HS-27A (cell line): Measurements from ENCODE around the gene LCORL.
A peak's percentile ranks its signal among the peaks of the same experiment; 100 is the strongest.
"Not testable (repeated sequence)": the region's sequence is repeated elsewhere in the genome, so short reads cannot be mapped to it uniquely, and the experiment has no call there.

ENCODE experiments used
- DNase-seq: peaks from one replicate; pipeline ENCODE4 v3.0.0-alpha.2; 2012; ENCODE audit warnings: low read depth, missing footprints

LCORL gene

GRCh38 chr4:18021720-18022571 is at the start of gene LCORL:
Gene LCORL, minus strand, starts transcription at chr4:18021755. Its CDS starts 4 bp downstream, at chr4:18021751.
- DNase-seq: peak; percentile 92

GRCh38 chr4:18069810-18070209 is 48.3 kb upstream of the LCORL start:
- DNase-seq: no peak

- no peak for DNase-seq
Measured at GRCh38 chr4:18067031-18067430, 45.5 kb upstream of the LCORL start.

- DNase-seq: no peak
Measured at GRCh38 chr4:18063079-18063478, 41.5 kb upstream of the LCORL start.

GRCh38 chr4:18057821-18058533 is 36.4 kb upstream of the LCORL start:
- DNase-seq: no peak

- no peak for DNase-seq
Measured at GRCh38 chr4:18056030-18056429, 34.5 kb upstream of the LCORL start.

- DNase-seq: no peak
Measured at GRCh38 chr4:18052158-18052557, 30.6 kb upstream of the LCORL start.

GRCh38 chr4:18051281-18051680 is 29.7 kb upstream of the LCORL start:
- DNase-seq: peak; percentile 38

- no peak for DNase-seq
Measured at GRCh38 chr4:18050448-18050847, 28.9 kb upstream of the LCORL start.

GRCh38 chr4:18049446-18049845 is 27.9 kb upstream of the LCORL start:
- no peak for DNase-seq

GRCh38 chr4:18042754-18043153 is 21.2 kb upstream of the LCORL start:
- DNase-seq: no peak

GRCh38 chr4:18042012-18042411 is 20.5 kb upstream of the LCORL start:
- no peak for DNase-seq

GRCh38 chr4:18041114-18041513 is 19.6 kb upstream of the LCORL start:
- DNase-seq: no peak

GRCh38 chr4:18039113-18039512 is 17.6 kb upstream of the LCORL start:
- DNase-seq: no peak

GRCh38 chr4:18036369-18036768 is 14.8 kb upstream of the LCORL start:
- not testable (repeated sequence) for DNase-seq

GRCh38 chr4:18034099-18034498 is 12.5 kb upstream of the LCORL start:
- DNase-seq: no peak

GRCh38 chr4:18033111-18034085 is 11.8 kb upstream of the LCORL start:
- DNase-seq: no peak

GRCh38 chr4:18025288-18025687 is 3.7 kb upstream of the LCORL start:
- DNase-seq: no peak

GRCh38 chr4:18022572-18023050 is 1.1 kb upstream of the LCORL start:
- no peak for DNase-seq

GRCh38 chr4:18021470-18021719 is 160 bp downstream of the LCORL start:
- no peak for DNase-seq

- DNase-seq: peak; percentile 54
Measured at GRCh38 chr4:18020671-18021469, 685 bp downstream of the LCORL start.
